ENCODE data around the gene ATOH8.

- TF ChIP-seq CTCF (IDR thresholded peaks at IDR 0.05; ENCODE audit: insufficient read depth, low read length), result no peak
- TF ChIP-seq POLR2AphosphoS5 (IDR thresholded peaks at IDR 0.05; ENCODE audit: low read depth), result no peak
- no peak for TF ChIP-seq REST (IDR thresholded peaks at IDR 0.05; ENCODE audit: insufficient replicate concordance, low read depth)
- TF ChIP-seq GABPA (IDR thresholded peaks at IDR 0.05; ENCODE audit: low read depth), result no peak
Observed at GRCh38 chr2:85759257-85759613, 5.4 kb downstream of the ATOH8 start.
